Measurements from ENCODE around the gene PGS1.
A peak's percentile ranks its signal among the peaks of the same experiment; 100 is the strongest.

GRCh38 chr17:78356101-78356713, 22.2 kb upstream of the PGS1 start:
- TF ChIP-seq CTCF (IDR thresholded peaks at IDR 0.05) (peak in 1 of 5 experiments; percentile 8), EP300 (IDR thresholded peaks at IDR 0.05) (peak in 1 of 2 donors; percentile 69), POLR2A (IDR thresholded peaks at IDR 0.05) (no peak)

Data from tibial nerve (tissue), 4 donors.